GM19025 (cell line): Measurements from ENCODE around the gene CTU2.

Experiments
- ATAC-seq: cut with Tn5 transposase; IDR thresholded peaks from one replicate; pipeline ENCODE4 v1.9.1; 2021; ENCODE audit warnings: mild to moderate bottlenecking, low read depth, moderate library complexity; ENCODE audit not compliant: unreplicated experiment

The CTU2 gene

GRCh38 chr16:88759245-88759975 is 53.1 kb downstream of the CTU2 start:
- ATAC-seq = no peak

- ATAC-seq = no peak
Measured at GRCh38 chr16:88759976-88760350, 53.7 kb downstream of the CTU2 start.

- ATAC-seq = no peak
Measured at GRCh38 chr16:88760424-88761142, 54.3 kb downstream of the CTU2 start.

GRCh38 chr16:88761143-88761534 is 54.8 kb downstream of the CTU2 start:
- ATAC-seq = no peak

GRCh38 chr16:88761830-88762229 is 55.5 kb downstream of the CTU2 start:
- no peak for ATAC-seq

GRCh38 chr16:88762258-88762870 is 56.1 kb downstream of the CTU2 start:
- no peak for ATAC-seq

GRCh38 chr16:88762941-88763340 is 56.6 kb downstream of the CTU2 start:
- no peak for ATAC-seq

- no peak for ATAC-seq
Measured at GRCh38 chr16:88763502-88764053, 57.3 kb downstream of the CTU2 start.

GRCh38 chr16:88764080-88764479 is 57.8 kb downstream of the CTU2 start:
- no peak for ATAC-seq

- ATAC-seq = no peak
Measured at GRCh38 chr16:88764913-88765349, 58.6 kb downstream of the CTU2 start.
